ENCODE results near the gene ACOT8. TPM values are rescaled to one million over a fixed set of nuclear protein-coding genes. Genes with fewer than 3 reads are reported as not detected.

The ACOT8 gene
- total and polyA plus RNA-seq, 2 of the 8 experiments (the other 6 are each of a cell fraction or from before 2014, with no cell fraction given): 37.6 to 88.8 TPM

DNA sequence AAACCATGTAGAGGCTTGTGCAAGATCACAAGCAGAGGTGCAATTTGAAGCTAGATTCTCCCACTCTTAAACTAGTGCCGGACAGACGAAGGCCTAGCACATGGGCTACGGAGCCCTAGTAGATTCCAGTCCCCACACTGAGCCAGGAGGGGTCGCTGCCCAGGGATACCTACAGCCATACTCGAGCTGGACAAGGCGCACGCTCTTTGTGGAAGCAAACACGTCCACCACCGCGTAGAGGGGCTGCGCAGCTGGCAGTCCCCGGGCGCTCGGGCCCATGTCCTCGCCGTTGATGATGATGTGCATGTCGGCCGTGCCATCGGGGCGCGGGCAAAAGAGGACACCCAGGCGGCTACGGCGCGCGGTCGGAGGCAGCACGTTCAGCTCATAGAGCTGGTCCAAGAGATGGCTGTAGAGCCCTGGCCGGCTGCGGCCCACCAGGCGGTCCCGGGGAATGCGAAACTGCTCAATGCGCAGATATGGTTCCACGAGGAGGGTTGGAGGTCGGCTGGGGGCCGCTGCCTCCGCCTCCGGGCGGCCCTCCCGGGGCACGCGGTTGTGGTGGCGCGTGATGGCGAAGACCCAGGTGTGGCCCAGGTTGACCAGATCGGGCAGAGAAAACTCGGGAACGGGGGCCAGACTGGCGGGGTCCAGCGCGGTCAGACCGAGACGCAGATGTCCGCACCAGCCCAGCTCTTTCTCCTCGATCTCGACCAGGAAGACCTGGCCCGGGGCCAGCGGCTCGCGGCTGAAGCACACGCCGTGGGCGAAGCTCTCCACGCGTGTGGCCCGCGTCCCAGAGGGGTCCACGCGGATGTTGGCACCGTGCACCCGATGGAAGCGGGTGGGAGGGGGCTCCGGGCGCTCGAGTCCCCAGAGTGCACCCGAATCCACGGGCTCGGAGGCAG is 33.1 kb upstream of the ACOT8 start (continued):
- TF ChIP-seq, protein P1, sequence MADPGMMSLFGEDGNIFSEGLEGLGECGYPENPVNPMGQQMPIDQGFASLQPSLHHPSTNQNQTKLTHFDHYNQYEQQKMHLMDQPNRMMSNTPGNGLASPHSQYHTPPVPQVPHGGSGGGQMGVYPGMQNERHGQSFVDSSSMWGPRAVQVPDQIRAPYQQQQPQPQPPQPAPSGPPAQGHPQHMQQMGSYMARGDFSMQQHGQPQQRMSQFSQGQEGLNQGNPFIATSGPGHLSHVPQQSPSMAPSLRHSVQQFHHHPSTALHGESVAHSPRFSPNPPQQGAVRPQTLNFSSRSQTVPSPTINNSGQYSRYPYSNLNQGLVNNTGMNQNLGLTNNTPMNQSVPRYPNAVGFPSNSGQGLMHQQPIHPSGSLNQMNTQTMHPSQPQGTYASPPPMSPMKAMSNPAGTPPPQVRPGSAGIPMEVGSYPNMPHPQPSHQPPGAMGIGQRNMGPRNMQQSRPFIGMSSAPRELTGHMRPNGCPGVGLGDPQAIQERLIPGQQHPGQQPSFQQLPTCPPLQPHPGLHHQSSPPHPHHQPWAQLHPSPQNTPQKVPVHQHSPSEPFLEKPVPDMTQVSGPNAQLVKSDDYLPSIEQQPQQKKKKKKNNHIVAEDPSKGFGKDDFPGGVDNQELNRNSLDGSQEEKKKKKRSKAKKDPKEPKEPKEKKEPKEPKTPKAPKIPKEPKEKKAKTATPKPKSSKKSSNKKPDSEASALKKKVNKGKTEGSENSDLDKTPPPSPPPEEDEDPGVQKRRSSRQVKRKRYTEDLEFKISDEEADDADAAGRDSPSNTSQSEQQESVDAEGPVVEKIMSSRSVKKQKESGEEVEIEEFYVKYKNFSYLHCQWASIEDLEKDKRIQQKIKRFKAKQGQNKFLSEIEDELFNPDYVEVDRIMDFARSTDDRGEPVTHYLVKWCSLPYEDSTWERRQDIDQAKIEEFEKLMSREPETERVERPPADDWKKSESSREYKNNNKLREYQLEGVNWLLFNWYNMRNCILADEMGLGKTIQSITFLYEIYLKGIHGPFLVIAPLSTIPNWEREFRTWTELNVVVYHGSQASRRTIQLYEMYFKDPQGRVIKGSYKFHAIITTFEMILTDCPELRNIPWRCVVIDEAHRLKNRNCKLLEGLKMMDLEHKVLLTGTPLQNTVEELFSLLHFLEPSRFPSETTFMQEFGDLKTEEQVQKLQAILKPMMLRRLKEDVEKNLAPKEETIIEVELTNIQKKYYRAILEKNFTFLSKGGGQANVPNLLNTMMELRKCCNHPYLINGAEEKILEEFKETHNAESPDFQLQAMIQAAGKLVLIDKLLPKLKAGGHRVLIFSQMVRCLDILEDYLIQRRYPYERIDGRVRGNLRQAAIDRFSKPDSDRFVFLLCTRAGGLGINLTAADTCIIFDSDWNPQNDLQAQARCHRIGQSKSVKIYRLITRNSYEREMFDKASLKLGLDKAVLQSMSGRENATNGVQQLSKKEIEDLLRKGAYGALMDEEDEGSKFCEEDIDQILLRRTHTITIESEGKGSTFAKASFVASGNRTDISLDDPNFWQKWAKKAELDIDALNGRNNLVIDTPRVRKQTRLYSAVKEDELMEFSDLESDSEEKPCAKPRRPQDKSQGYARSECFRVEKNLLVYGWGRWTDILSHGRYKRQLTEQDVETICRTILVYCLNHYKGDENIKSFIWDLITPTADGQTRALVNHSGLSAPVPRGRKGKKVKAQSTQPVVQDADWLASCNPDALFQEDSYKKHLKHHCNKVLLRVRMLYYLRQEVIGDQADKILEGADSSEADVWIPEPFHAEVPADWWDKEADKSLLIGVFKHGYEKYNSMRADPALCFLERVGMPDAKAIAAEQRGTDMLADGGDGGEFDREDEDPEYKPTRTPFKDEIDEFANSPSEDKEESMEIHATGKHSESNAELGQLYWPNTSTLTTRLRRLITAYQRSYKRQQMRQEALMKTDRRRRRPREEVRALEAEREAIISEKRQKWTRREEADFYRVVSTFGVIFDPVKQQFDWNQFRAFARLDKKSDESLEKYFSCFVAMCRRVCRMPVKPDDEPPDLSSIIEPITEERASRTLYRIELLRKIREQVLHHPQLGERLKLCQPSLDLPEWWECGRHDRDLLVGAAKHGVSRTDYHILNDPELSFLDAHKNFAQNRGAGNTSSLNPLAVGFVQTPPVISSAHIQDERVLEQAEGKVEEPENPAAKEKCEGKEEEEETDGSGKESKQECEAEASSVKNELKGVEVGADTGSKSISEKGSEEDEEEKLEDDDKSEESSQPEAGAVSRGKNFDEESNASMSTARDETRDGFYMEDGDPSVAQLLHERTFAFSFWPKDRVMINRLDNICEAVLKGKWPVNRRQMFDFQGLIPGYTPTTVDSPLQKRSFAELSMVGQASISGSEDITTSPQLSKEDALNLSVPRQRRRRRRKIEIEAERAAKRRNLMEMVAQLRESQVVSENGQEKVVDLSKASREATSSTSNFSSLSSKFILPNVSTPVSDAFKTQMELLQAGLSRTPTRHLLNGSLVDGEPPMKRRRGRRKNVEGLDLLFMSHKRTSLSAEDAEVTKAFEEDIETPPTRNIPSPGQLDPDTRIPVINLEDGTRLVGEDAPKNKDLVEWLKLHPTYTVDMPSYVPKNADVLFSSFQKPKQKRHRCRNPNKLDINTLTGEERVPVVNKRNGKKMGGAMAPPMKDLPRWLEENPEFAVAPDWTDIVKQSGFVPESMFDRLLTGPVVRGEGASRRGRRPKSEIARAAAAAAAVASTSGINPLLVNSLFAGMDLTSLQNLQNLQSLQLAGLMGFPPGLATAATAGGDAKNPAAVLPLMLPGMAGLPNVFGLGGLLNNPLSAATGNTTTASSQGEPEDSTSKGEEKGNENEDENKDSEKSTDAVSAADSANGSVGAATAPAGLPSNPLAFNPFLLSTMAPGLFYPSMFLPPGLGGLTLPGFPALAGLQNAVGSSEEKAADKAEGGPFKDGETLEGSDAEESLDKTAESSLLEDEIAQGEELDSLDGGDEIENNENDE (IDR thresholded peaks at IDR 0.05; ENCODE audit: insufficient replicate concordance, low read length): no peak
- no peak for TF ChIP-seq GABPA (IDR thresholded peaks at IDR 0.05; ENCODE audit: borderline replicate concordance, insufficient read depth, low read length)
- TF ChIP-seq BACH1 (IDR thresholded peaks at IDR 0.05; ENCODE audit: low read length): no peak
- TF ChIP-seq, protein P2, sequence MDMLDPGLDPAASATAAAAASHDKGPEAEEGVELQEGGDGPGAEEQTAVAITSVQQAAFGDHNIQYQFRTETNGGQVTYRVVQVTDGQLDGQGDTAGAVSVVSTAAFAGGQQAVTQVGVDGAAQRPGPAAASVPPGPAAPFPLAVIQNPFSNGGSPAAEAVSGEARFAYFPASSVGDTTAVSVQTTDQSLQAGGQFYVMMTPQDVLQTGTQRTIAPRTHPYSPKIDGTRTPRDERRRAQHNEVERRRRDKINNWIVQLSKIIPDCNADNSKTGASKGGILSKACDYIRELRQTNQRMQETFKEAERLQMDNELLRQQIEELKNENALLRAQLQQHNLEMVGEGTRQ (IDR thresholded peaks at IDR 0.05; ENCODE audit: low read length): no peak; the same call in 1 of the 2 replicates
- no peak for TF ChIP-seq SRF (IDR thresholded peaks at IDR 0.05; ENCODE audit: low read depth, low read length)
- TF ChIP-seq EGR1 (IDR thresholded peaks at IDR 0.05; ENCODE audit: borderline replicate concordance, low read depth, low read length): no peak

Data from H1 (cell line).